HepG2 (cell line): ENCODE measurements around the gene IL5RA.

Experiments used
- EZH2 ChIP-seq: conservative IDR thresholded peaks from 2 replicates; pipeline ENCODE4 v1.6.1; 2012; ENCODE audit warnings: mild to moderate bottlenecking, low read depth, low read length, moderate library complexity
- NR2F6 ChIP-seq, 2 experiments: IDR thresholded peaks; 2 replicates each; pipeline ENCODE4 v1.6.1; 2016; ENCODE audit warnings: antibody characterized with exemption in 1 of 2, mild to moderate bottlenecking in 1 of 2
- ZFP36L2 ChIP-seq: sonication (generic); formaldehyde crosslinking; IDR thresholded peaks from 2 replicates; pipeline ENCODE4 v1.4.0; 2020; ENCODE audit warnings: missing genetic modification reagents

GRCh38 chr3:3127432-3128010 lies 17.3 kb upstream of the IL5RA start:
- TF ChIP-seq NR2F6 (IDR thresholded peaks at IDR 0.05) (no peak), NR2F6 (CRISPR knock-in tag; IDR thresholded peaks at IDR 0.05) (no peak), EZH2 (no peak), ZFP36L2 (CRISPR knock-in tag) (no peak)
